Activated CD8-positive, alpha-beta T cell treated with anti-CD3 and anti-CD28 coated beads, Interleukin-2, amount 10 ng/mL, durations not matched to agents 7 days and 5 days (primary cell): ENCODE measurements around the gene RBMS3. TPM values are rescaled to one million over a fixed set of nuclear protein-coding genes. Genes with fewer than 3 reads are reported as not detected.

Source experiments
- ATAC-seq: fragments of 150-1000 bp; cut with Tn5 transposase; one replicate; pipeline ENCODE4 v1.10.0; 2021; ENCODE audit warnings: moderate library complexity
- CTCF ChIA-PET: fragments of 350-600 bp; sonication (Branson Sonifier 250); formaldehyde crosslinking; loops from one replicate; lab custom pipeline; 2021; ENCODE audit warnings: antibody characterized with exemption; lab: Charles Lee
- POLR2A ChIA-PET: fragments of 350-600 bp; sonication (Branson Sonifier 250); formaldehyde crosslinking; loops from one replicate; lab custom pipeline; 2021; ENCODE audit warnings: antibody characterized with exemption; lab: Charles Lee
- DNase-seq: peaks from one replicate; pipeline ENCODE4 v3.0.0-alpha.2; 2020
- H3K27ac Mint-ChIP-seq: one replicate; pipeline ENCODE4 v1.8.0; 2021; ENCODE audit warnings: mild to moderate bottlenecking, mixed read lengths
- H3K27me3 Mint-ChIP-seq: one replicate; pipeline ENCODE4 v1.8.0; 2021; ENCODE audit warnings: low read depth, mixed read lengths
- H3K36me3 Mint-ChIP-seq: one replicate; pipeline ENCODE4 v1.8.0; 2021; ENCODE audit warnings: low read depth, mixed read lengths
- H3K4me1 Mint-ChIP-seq: one replicate; pipeline ENCODE4 v1.8.0; 2021; ENCODE audit warnings: low read depth, mixed read lengths
- H3K4me3 Mint-ChIP-seq: one replicate; pipeline ENCODE4 v1.8.0; 2021; ENCODE audit warnings: mild to moderate bottlenecking, mixed read lengths
- H3K9me3 Mint-ChIP-seq: one replicate; pipeline ENCODE4 v1.8.0; 2022; ENCODE audit warnings: mixed read lengths; ENCODE audit not compliant: insufficient read depth
- total RNA-seq, 2 experiments: library from RNA; stranded (reverse); gene quantifications; one replicate each; pipeline ENCODE4 v1.2.3, GENCODE V29; 2021

Gene RBMS3
- total RNA-seq, 2 experiments from 2014 or later, result 0.11 to 0.29 TPM

DNA sequence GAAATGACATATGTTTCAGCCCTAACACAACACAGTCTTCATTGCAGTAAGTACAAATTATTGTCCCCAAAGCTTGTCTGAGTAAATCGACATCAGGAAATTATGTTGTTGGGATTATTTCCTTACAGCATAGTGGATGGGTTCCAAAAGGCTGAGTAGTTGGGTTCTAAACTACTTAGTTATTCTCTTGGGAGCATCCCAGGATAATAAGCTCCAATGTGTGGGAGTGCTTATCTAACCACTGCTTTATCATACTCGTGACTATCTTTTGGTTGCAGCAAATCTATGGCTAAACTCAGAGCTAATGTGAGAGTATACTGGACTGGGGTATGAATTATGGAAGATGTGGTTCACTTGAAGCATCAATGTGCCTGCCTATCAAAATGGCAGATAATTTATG lies 128.5 kb downstream of the RBMS3 start:
- Mint-ChIP-seq H3K9me3 (no peaks in the 10 kb centered on the region), H3K4me1 (no peaks in the 10 kb centered on the region), H3K27me3 (no peaks in the 10 kb centered on the region), H3K36me3 (no peaks in the 10 kb centered on the region), H3K4me3 (no peak overlapping the region), H3K27ac (no peak overlapping the region)
- POLR2A ChIA-PET, result no interaction called here
- no peak for DNase-seq
- no peak for ATAC-seq
- CTCF ChIA-PET, result interaction anchor here (0.7 kb wide), 1 partner anchor 1849 kb away, joined by 3 read pairs; no protein-coding TSS in a partner anchor

- ChIA-PET POLR2A (no interaction called here), CTCF (no interaction called here)
- Mint-ChIP-seq H3K27ac (no peak overlapping the region), H3K4me3 (no peak overlapping the region), H3K36me3 (no peaks in the 10 kb centered on the region), H3K4me1 (no peaks in the 10 kb centered on the region), H3K9me3 (no peaks in the 10 kb centered on the region), H3K27me3 (no peaks in the 10 kb centered on the region)
- ATAC-seq (no peak), DNase-seq (no peak)
Measured at GRCh38 chr3:29410220-29410619, 129.3 kb downstream of the RBMS3 start.

DNA sequence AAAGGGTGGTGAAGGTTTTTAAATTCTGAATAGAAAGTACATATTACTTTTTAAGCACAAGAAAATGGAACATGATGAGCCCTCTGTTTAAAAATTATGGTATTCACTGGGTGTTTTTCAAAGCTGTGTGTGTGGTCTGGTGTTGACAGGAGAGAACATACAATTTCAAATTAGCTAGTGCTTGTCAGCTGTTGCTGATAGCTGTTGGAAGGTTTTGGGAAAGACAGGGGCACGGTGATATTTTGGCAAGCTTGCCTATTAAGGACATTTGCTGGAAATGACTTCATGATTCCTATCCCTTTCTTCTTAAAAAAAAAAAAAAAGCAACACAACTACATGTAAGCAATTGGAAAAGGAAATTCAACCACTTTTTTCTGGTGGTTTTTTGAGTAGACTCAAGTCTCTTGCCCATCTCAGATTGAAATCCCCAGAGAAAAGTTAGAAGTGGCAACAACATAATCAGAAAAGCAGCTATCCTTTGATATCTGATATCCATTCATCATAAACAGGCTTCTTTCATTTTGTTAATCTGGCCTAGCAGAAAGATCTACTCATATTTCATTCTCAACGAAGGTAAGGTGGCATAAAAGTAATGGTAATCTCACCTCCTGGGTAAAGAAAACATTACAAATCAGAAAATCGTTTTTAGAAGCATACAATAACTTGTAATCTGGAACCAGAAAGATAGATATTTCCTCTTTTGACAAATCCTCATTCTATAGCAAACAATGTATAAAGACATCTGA lies 130.0 kb downstream of the RBMS3 start:
- H3K27me3 Mint-ChIP-seq, result no peaks in the 10 kb centered on the region
- no peaks in the 10 kb centered on the region for H3K36me3 Mint-ChIP-seq
- no peak overlapping the region for H3K4me3 Mint-ChIP-seq
- no peak overlapping the region for H3K27ac Mint-ChIP-seq
- H3K4me1 Mint-ChIP-seq, result no peaks in the 10 kb centered on the region
- no peaks in the 10 kb centered on the region for H3K9me3 Mint-ChIP-seq
- no peak for ATAC-seq
- no peak for DNase-seq
- ChIA-PET CTCF (no interaction called here), POLR2A (no interaction called here)

GRCh38 chr3:29412110-29412509 lies 131.2 kb downstream of the RBMS3 start:
- H3K36me3 Mint-ChIP-seq, result no peaks in the 10 kb centered on the region
- H3K4me1 Mint-ChIP-seq, result no peaks in the 10 kb centered on the region
- DNase-seq, result no peak
- ATAC-seq, result no peak
- no peaks in the 10 kb centered on the region for H3K27me3 Mint-ChIP-seq
- POLR2A ChIA-PET, result no interaction called here
- no peaks in the 10 kb centered on the region for H3K9me3 Mint-ChIP-seq
- no peak overlapping the region for H3K27ac Mint-ChIP-seq
- CTCF ChIA-PET, result no interaction called here
- H3K4me3 Mint-ChIP-seq, result no peak overlapping the region

GRCh38 chr3:29414468-29415224 lies 133.8 kb downstream of the RBMS3 start:
- ChIA-PET CTCF (no interaction called here), POLR2A (no interaction called here)
- DNase-seq (no peak), ATAC-seq (no peak)
- Mint-ChIP-seq H3K27me3 (no peaks in the 10 kb centered on the region), H3K9me3 (no peaks in the 10 kb centered on the region), H3K36me3 (no peaks in the 10 kb centered on the region), H3K27ac (no peak overlapping the region), H3K4me1 (no peaks in the 10 kb centered on the region), H3K4me3 (no peak overlapping the region)

- DNase-seq, result no peak
- CTCF ChIA-PET, result no interaction called here
- no peaks in the 10 kb centered on the region for H3K27me3 Mint-ChIP-seq
- H3K27ac Mint-ChIP-seq, result no peak overlapping the region
- POLR2A ChIA-PET, result no interaction called here
- no peak overlapping the region for H3K4me3 Mint-ChIP-seq
- no peak for ATAC-seq
- no peaks in the 10 kb centered on the region for H3K36me3 Mint-ChIP-seq
- no peaks in the 10 kb centered on the region for H3K4me1 Mint-ChIP-seq
- no peaks in the 10 kb centered on the region for H3K9me3 Mint-ChIP-seq
Measured at GRCh38 chr3:29415482-29416223, 134.8 kb downstream of the RBMS3 start.

GRCh38 chr3:29416514-29416913 lies 135.6 kb downstream of the RBMS3 start:
- DNase-seq (no peak), ATAC-seq (no peak)
- H3K36me3 Mint-ChIP-seq, result no peaks in the 10 kb centered on the region
- H3K9me3 Mint-ChIP-seq, result no peaks in the 10 kb centered on the region
- no peak overlapping the region for H3K4me3 Mint-ChIP-seq
- H3K27ac Mint-ChIP-seq, result no peak overlapping the region
- ChIA-PET CTCF (no interaction called here), POLR2A (no interaction called here)
- H3K4me1 Mint-ChIP-seq, result no peaks in the 10 kb centered on the region
- H3K27me3 Mint-ChIP-seq, result no peaks in the 10 kb centered on the region

- CTCF ChIA-PET, result no interaction called here
- no peaks in the 10 kb centered on the region for H3K9me3 Mint-ChIP-seq
- DNase-seq (no peak), ATAC-seq (no peak)
- H3K4me1 Mint-ChIP-seq, result no peaks in the 10 kb centered on the region
- H3K27me3 Mint-ChIP-seq, result no peaks in the 10 kb centered on the region
- no peaks in the 10 kb centered on the region for H3K36me3 Mint-ChIP-seq
- no peak overlapping the region for H3K4me3 Mint-ChIP-seq
- no peak overlapping the region for H3K27ac Mint-ChIP-seq
- POLR2A ChIA-PET, result no interaction called here
Measured at GRCh38 chr3:29420106-29420505, 139.2 kb downstream of the RBMS3 start.

DNA sequence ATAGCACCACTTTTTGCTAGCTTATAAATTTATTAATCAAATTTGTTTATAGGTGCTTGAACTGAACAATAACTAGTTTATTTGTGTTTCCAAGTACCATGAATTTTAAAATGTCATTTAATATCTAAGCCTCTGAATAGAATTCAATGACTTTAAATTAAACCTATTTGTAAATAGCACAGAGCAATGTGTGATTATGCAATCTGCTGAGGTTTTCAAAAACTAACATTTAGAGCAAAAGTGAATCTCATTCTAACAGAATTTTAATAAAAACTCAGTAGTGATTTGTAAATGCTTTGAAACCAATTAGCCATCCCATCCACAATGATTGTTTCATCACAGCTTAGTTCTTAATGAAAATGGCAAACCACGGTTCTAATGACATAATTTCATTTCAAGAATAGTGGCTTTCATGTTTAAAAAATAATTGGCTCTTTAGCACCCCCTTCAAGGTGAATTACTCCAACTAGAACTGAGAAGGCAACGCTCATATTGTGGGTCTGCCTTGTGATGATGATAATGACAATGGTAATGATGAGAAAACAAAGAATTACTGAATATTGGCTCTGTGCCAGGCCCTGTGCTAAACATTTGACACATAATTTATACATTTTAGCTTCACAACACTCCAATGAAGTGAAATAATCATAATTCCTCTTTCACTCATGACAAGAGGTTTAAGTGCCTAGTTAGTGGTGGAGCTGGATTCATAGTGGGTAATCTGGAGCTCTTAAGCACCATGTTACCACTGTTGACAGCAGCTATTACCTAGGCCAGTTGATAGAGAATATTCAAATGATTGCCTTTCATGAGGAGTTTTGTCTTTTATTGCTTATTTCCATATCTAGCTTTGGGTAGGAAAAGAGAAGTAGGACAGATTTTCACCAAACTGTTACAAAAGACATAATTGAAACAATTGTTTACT lies 145.7 kb downstream of the RBMS3 start:
- ChIA-PET POLR2A (no interaction called here), CTCF (no interaction called here)
- Mint-ChIP-seq H3K4me1 (no peaks in the 10 kb centered on the region), H3K9me3 (no peaks in the 10 kb centered on the region), H3K36me3 (no peaks in the 10 kb centered on the region), H3K4me3 (no peak overlapping the region), H3K27ac (no peak overlapping the region), H3K27me3 (no peaks in the 10 kb centered on the region)
- ATAC-seq (no peak), DNase-seq (no peak)

GRCh38 chr3:29427266-29428103 lies 146.6 kb downstream of the RBMS3 start:
- ChIA-PET CTCF (interaction anchor here (0.7 kb wide), 1 partner anchor 82 kb away, joined by 3 read pairs; no protein-coding TSS in a partner anchor), POLR2A (no interaction called here)
- no peak overlapping the region for H3K4me3 Mint-ChIP-seq
- ATAC-seq (no peak), DNase-seq (no peak)
- H3K36me3 Mint-ChIP-seq, result no peaks in the 10 kb centered on the region
- no peaks in the 10 kb centered on the region for H3K27me3 Mint-ChIP-seq
- H3K27ac Mint-ChIP-seq, result no peak overlapping the region
- no peaks in the 10 kb centered on the region for H3K9me3 Mint-ChIP-seq
- no peaks in the 10 kb centered on the region for H3K4me1 Mint-ChIP-seq
